HEK293T (cell line): Measurements from ENCODE around the gene DACH1.

ENCODE experiments used
- FOXK2 ChIP-seq: fragments of 450-650 bp; IDR thresholded peaks from 2 replicates; pipeline ENCODE4 v1.6.1; 2016; ENCODE audit warnings: mild to moderate bottlenecking
- FOXM1 ChIP-seq: fragments of 450-650 bp; IDR thresholded peaks from 2 replicates; pipeline ENCODE4 v1.6.1; 2017; ENCODE audit warnings: mild to moderate bottlenecking, borderline replicate concordance
- HDGF ChIP-seq: fragments of 450-650 bp; IDR thresholded peaks from 2 replicates; pipeline ENCODE4 v1.6.1; 2017; ENCODE audit warnings: antibody characterized with exemption, borderline replicate concordance
- PKNOX1 ChIP-seq: fragments of 450-650 bp; IDR thresholded peaks from 2 replicates; pipeline ENCODE4 v1.6.1; 2016
- SUZ12 ChIP-seq: fragments of 450-650 bp; IDR thresholded peaks from 2 replicates; pipeline ENCODE4 v1.6.1; 2016; ENCODE audit warnings: mild to moderate bottlenecking

DNA sequence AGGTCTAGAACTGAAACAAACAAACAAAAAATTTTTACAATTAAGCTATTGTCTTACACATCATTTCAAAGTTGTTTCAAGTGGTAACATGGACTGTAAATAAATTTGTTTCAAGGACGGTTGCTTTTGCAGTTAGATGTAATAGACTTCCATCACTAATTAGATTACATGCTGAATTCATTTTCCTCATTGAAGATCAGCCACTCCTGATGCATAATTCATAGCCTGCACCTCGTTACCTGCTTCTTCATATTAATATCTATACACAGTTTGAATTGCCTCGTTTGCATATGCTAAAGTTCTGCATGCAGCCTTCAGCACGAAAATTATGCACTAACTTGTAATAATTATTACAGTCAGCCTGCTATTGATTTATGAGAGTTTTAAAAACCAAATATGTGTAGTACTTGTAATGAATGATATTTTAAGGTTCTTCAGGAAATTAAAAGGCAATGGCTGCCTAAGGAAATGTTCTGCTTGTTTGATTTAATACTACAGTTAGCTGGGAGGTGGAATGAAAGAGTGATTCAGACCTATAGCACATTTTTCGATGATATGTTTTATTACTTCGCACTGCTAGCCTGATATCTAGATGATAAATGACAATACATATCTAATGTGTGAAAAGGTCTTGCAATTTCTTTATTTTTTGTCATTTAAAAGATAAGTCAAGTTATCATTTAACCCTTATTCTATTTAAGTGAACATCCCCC is 184.9 kb downstream of the DACH1 start:
- TF ChIP-seq FOXM1 (no peak), FOXK2 (no peak), PKNOX1 (peak; percentile 14; the same call in 1 of the 2 replicates), SUZ12 (no peak), HDGF (no peak)
